ENCODE results near the gene SKI.

The SKI gene

GRCh38 chr1:2283991-2284895 is 56.1 kb downstream of the SKI start:
- H2AFZ ChIP-seq (ENCODE audit: low read length) = no peak overlapping the region
- H3K4me1 ChIP-seq (ENCODE audit: insufficient read depth, low read length, severe bottlenecking) = no peaks in the 10 kb centered on the region
- no peak overlapping the region for H3K9ac ChIP-seq (ENCODE audit: low read length)
- H3K4me3 ChIP-seq (ENCODE audit: low read depth, low read length, poor library complexity, severe bottlenecking) = no peak overlapping the region
- TF ChIP-seq CTCF (IDR thresholded peaks at IDR 0.05; ENCODE audit: low read length) (no peak), EZH2 (IDR thresholded peaks at IDR 0.05; ENCODE audit: borderline replicate concordance, low read length) (no peak)
- H3K36me3 ChIP-seq (ENCODE audit: insufficient read depth, low read length) = no peaks in the 10 kb centered on the region
- no peaks in the 10 kb centered on the region for H4K20me1 ChIP-seq (ENCODE audit: insufficient read depth, low read length)
- no peak overlapping the region for H3K4me2 ChIP-seq (ENCODE audit: low read length)
- no peaks in the 10 kb centered on the region for H3K9me3 ChIP-seq (ENCODE audit: low read length)
- H3K9me2 ChIP-seq (ENCODE audit: low read depth, low read length) = no peaks in the 10 kb centered on the region
- no peaks in the 10 kb centered on the region for H3K79me2 ChIP-seq (ENCODE audit: insufficient read depth, low read length)
- H3K27ac ChIP-seq (ENCODE audit: low read depth, low read length, poor library complexity, severe bottlenecking) = no peak overlapping the region
- no peaks in the 10 kb centered on the region for H3K27me3 ChIP-seq (ENCODE audit: insufficient read depth, low read length)
- no peaks in the 10 kb centered on the region for H3F3A ChIP-seq (ENCODE audit: insufficient read depth, low read length)

- H3K27me3 ChIP-seq (ENCODE audit: insufficient read depth, low read length) = no peaks in the 10 kb centered on the region
- H3K27ac ChIP-seq (ENCODE audit: low read depth, low read length, poor library complexity, severe bottlenecking) = no peak overlapping the region
- no peak overlapping the region for H3K4me2 ChIP-seq (ENCODE audit: low read length)
- no peak overlapping the region for H2AFZ ChIP-seq (ENCODE audit: low read length)
- H3K9ac ChIP-seq (ENCODE audit: low read length) = no peak overlapping the region
- no peaks in the 10 kb centered on the region for H3K9me2 ChIP-seq (ENCODE audit: low read depth, low read length)
- H3K4me3 ChIP-seq (ENCODE audit: low read depth, low read length, poor library complexity, severe bottlenecking) = no peak overlapping the region
- no peak for TF ChIP-seq CTCF (IDR thresholded peaks at IDR 0.05; ENCODE audit: low read length)
- no peak for TF ChIP-seq EZH2 (IDR thresholded peaks at IDR 0.05; ENCODE audit: borderline replicate concordance, low read length)
- no peaks in the 10 kb centered on the region for H3K4me1 ChIP-seq (ENCODE audit: insufficient read depth, low read length, severe bottlenecking)
- no peaks in the 10 kb centered on the region for H3K9me3 ChIP-seq (ENCODE audit: low read length)
- H4K20me1 ChIP-seq (ENCODE audit: insufficient read depth, low read length) = no peaks in the 10 kb centered on the region
- no peaks in the 10 kb centered on the region for H3F3A ChIP-seq (ENCODE audit: insufficient read depth, low read length)
- H3K79me2 ChIP-seq (ENCODE audit: insufficient read depth, low read length) = no peaks in the 10 kb centered on the region
- H3K36me3 ChIP-seq (ENCODE audit: insufficient read depth, low read length) = no peaks in the 10 kb centered on the region
These were observed 56.8 kb downstream of the SKI start for GRCh38 chr1:2284932-2285331.

GRCh38 chr1:2286923-2287322 is 58.8 kb downstream of the SKI start:
- Histone ChIP-seq H3K27ac (ENCODE audit: low read depth, low read length, poor library complexity, severe bottlenecking) (no peak overlapping the region), H3K27me3 (ENCODE audit: insufficient read depth, low read length) (no peaks in the 10 kb centered on the region), H3K9ac (ENCODE audit: low read length) (no peak overlapping the region), H3K79me2 (ENCODE audit: insufficient read depth, low read length) (no peaks in the 10 kb centered on the region), H3K4me2 (ENCODE audit: low read length) (no peak overlapping the region), H3K4me1 (ENCODE audit: insufficient read depth, low read length, severe bottlenecking) (no peaks in the 10 kb centered on the region), H2AFZ (ENCODE audit: low read length) (no peak overlapping the region), H3F3A (ENCODE audit: insufficient read depth, low read length) (no peaks in the 10 kb centered on the region), H3K9me2 (ENCODE audit: low read depth, low read length) (no peaks in the 10 kb centered on the region), H3K4me3 (ENCODE audit: low read depth, low read length, poor library complexity, severe bottlenecking) (no peak overlapping the region), H4K20me1 (ENCODE audit: insufficient read depth, low read length) (no peaks in the 10 kb centered on the region), H3K9me3 (ENCODE audit: low read length) (no peaks in the 10 kb centered on the region), H3K36me3 (ENCODE audit: insufficient read depth, low read length) (no peaks in the 10 kb centered on the region)
- no peak for TF ChIP-seq CTCF (IDR thresholded peaks at IDR 0.05; ENCODE audit: low read length)
- no peak for TF ChIP-seq EZH2 (IDR thresholded peaks at IDR 0.05; ENCODE audit: borderline replicate concordance, low read length)

All from OCI-LY1 (cell line).